Calu3 (cell line): ENCODE measurements around the gene WNT5A. TPM values are rescaled to one million over a fixed set of nuclear protein-coding genes. Genes with fewer than 3 reads are reported as not detected.

ENCODE experiments used
- BruUV-seq: library from RNA; stranded (reverse); fragments of 400-500 nt; replicated peaks from 2 replicates; lab custom pipeline; 2021; lab: Mats Ljungman, UMichigan
- CTCF ChIA-PET: fragments of 300-600 bp; sonication (Branson Sonifier 250); formaldehyde crosslinking; loops from one replicate; lab custom pipeline; 2022; ENCODE audit warnings: antibody characterized with exemption; lab: Charles Lee
- DNase-seq: peaks from one replicate; pipeline ENCODE4 v3.0.0; 2022
- H3K27ac Mint-ChIP-seq: one replicate; pipeline ENCODE4 v1.8.0; 2022; ENCODE audit warnings: mixed read lengths; ENCODE audit not compliant: unreplicated experiment
- H3K27me3 Mint-ChIP-seq: one replicate; pipeline ENCODE4 v1.8.0; 2022; ENCODE audit warnings: mixed read lengths; ENCODE audit not compliant: unreplicated experiment
- H3K36me3 Mint-ChIP-seq: one replicate; pipeline ENCODE4 v1.8.0; 2022; ENCODE audit warnings: mild to moderate bottlenecking, moderate library complexity, mixed read lengths; ENCODE audit not compliant: insufficient read depth, unreplicated experiment
- H3K4me1 Mint-ChIP-seq: one replicate; pipeline ENCODE4 v1.8.0; 2022; ENCODE audit warnings: mild to moderate bottlenecking, low read depth, mixed read lengths; ENCODE audit not compliant: unreplicated experiment
- H3K4me3 Mint-ChIP-seq: one replicate; pipeline ENCODE4 v1.8.0; 2022; ENCODE audit warnings: mild to moderate bottlenecking, low read depth, moderate library complexity, mixed read lengths; ENCODE audit not compliant: unreplicated experiment
- H3K9me3 Mint-ChIP-seq: one replicate; pipeline ENCODE4 v1.8.0; 2022; ENCODE audit warnings: low read depth, mixed read lengths; ENCODE audit not compliant: unreplicated experiment
- intact Hi-C: fragments of 100-400 bp; cut with micrococcal nuclease; formaldehyde crosslinking; loops from one replicate; pipeline ENCODE4 v1.10.0; 2022; ENCODE audit not compliant: unreplicated experiment
- total RNA-seq: library from RNA; stranded (reverse); gene quantifications from 2 replicates; pipeline ENCODE4 v1.2.3, GENCODE V29; 2022
- TF ChIP-seq, protein P1 (sequence below): fragments of 200-600 bp; IDR thresholded peaks from one replicate; pipeline ENCODE4 v1.8.0; 2022; ENCODE audit warnings: antibody characterized with exemption; ENCODE audit not compliant: unreplicated experiment

WNT5A gene
- total RNA-seq, 1 experiment from 2014 or later, result 0.14 TPM

DNA sequence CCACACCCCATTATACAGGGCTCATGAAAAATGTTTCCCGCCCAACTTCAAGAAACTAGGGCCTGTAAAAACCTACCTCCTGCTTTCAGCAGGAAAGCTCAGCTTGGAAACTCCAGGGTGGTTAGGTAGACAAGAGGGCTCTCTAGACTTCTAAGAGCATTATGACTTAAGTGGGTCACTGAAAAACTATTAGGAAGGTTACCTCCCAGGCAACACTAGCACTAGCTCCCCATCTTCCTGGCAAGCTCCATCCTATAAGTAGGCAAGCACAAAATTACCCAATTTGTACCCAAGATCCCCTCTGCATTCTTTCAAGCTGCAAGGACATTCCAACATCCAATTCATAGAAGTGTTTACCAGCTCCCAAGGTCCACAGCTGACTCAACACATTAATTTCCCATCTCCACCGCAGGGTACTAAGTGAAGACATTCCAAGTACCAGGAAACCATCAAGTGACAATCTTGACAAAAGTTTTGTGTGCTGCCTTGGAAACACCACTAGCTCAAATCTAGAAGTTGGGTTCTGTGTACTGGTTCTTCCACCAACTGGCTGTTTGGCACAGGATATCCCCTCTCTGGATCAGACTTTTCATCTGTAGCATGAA, 46.9 kb downstream of the WNT5A start:
- TF ChIP-seq, protein P1, sequence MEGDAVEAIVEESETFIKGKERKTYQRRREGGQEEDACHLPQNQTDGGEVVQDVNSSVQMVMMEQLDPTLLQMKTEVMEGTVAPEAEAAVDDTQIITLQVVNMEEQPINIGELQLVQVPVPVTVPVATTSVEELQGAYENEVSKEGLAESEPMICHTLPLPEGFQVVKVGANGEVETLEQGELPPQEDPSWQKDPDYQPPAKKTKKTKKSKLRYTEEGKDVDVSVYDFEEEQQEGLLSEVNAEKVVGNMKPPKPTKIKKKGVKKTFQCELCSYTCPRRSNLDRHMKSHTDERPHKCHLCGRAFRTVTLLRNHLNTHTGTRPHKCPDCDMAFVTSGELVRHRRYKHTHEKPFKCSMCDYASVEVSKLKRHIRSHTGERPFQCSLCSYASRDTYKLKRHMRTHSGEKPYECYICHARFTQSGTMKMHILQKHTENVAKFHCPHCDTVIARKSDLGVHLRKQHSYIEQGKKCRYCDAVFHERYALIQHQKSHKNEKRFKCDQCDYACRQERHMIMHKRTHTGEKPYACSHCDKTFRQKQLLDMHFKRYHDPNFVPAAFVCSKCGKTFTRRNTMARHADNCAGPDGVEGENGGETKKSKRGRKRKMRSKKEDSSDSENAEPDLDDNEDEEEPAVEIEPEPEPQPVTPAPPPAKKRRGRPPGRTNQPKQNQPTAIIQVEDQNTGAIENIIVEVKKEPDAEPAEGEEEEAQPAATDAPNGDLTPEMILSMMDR, result no peak
- intact Hi-C loops, result no loop called here
- Mint-ChIP-seq H3K27ac (no peak overlapping the region), H3K9me3 (peaks cover 9% of the 10 kb centered on the region), H3K36me3 (no peaks in the 10 kb centered on the region), H3K27me3 (no peaks in the 10 kb centered on the region), H3K4me1 (no peaks in the 10 kb centered on the region), H3K4me3 (no peak overlapping the region)
- no TSS peak for BruUV-seq
- DNase-seq, result no peak
- CTCF ChIA-PET, result no interaction called here

- H3K36me3 Mint-ChIP-seq, result no peaks in the 10 kb centered on the region
- DNase-seq, result no peak
- intact Hi-C loops, result no loop called here
- no TSS peak for BruUV-seq
- H3K27me3 Mint-ChIP-seq, result no peaks in the 10 kb centered on the region
- TF ChIP-seq, protein P1, result no peak
- no peak overlapping the region for H3K27ac Mint-ChIP-seq
- H3K9me3 Mint-ChIP-seq, result peaks cover 6% of the 10 kb centered on the region
- CTCF ChIA-PET, result no interaction called here
- H3K4me3 Mint-ChIP-seq, result no peak overlapping the region
- no peaks in the 10 kb centered on the region for H3K4me1 Mint-ChIP-seq
These were observed 47.4 kb downstream of the WNT5A start for GRCh38 chr3:55439657-55440056.

- DNase-seq, result no peak
- H3K4me1 Mint-ChIP-seq, result no peaks in the 10 kb centered on the region
- no peak overlapping the region for H3K4me3 Mint-ChIP-seq
- intact Hi-C loops, result no loop called here
- no TSS peak for BruUV-seq
- no peak overlapping the region for H3K27ac Mint-ChIP-seq
- CTCF ChIA-PET, result interaction anchor here (0.6 kb wide), 1 partner anchor 826 kb away, joined by 3 read pairs; no protein-coding TSS in a partner anchor
- H3K36me3 Mint-ChIP-seq, result no peaks in the 10 kb centered on the region
- TF ChIP-seq, protein P1, result no peak
- H3K9me3 Mint-ChIP-seq, result peaks cover 3% of the 10 kb centered on the region
- H3K27me3 Mint-ChIP-seq, result no peaks in the 10 kb centered on the region
These were observed 50.5 kb downstream of the WNT5A start for GRCh38 chr3:55436644-55437043.

- Mint-ChIP-seq H3K36me3 (no peaks in the 10 kb centered on the region), H3K27ac (no peak overlapping the region), H3K9me3 (peaks cover 3% of the 10 kb centered on the region), H3K4me3 (no peak overlapping the region), H3K4me1 (no peaks in the 10 kb centered on the region), H3K27me3 (no peaks in the 10 kb centered on the region)
- DNase-seq, result no peak
- CTCF ChIA-PET, result no interaction called here
- no TSS peak for BruUV-seq
- TF ChIP-seq, protein P1, result no peak
- intact Hi-C loops, result no loop called here
These were observed 51.6 kb downstream of the WNT5A start for GRCh38 chr3:55435491-55435890.
